Central memory CD8-positive, alpha-beta T cell (primary cell): ENCODE results near the gene LEAP2.
A peak's percentile ranks its signal among the peaks of the same experiment; 100 is the strongest.
"Not testable (repeated sequence)": the region's sequence is repeated elsewhere in the genome, so short reads cannot be mapped to it uniquely, and the experiment has no call there.

ENCODE experiments used
- ATAC-seq: fragments of 150-1000 bp; cut with Tn5 transposase; replicated peaks from 2 replicates; pipeline ENCODE4 v1.10.0; 2022; ENCODE audit warnings: mild to moderate bottlenecking, moderate FRiP score, moderate number of reproducible peaks; ENCODE audit not compliant: poor library complexity, severe bottlenecking; ENCODE audit errors: extremely low read depth
- DNase-seq, 2 donors: peaks; one replicate each; pipeline ENCODE4 v3.0.0; 2021; ENCODE audit warnings: low spot score in 2 of 2
- H3K27ac Mint-ChIP-seq: one replicate; pipeline ENCODE4 v1.8.0; 2022; ENCODE audit warnings: low read depth, mild to moderate bottlenecking, moderate library complexity, mixed read lengths
- H3K27me3 Mint-ChIP-seq: one replicate; pipeline ENCODE4 v1.8.0; 2022; ENCODE audit warnings: mixed read lengths
- H3K36me3 Mint-ChIP-seq: one replicate; pipeline ENCODE4 v1.8.0; 2022; ENCODE audit warnings: mild to moderate bottlenecking, moderate library complexity, mixed read lengths; ENCODE audit not compliant: insufficient read depth
- H3K4me1 Mint-ChIP-seq: one replicate; pipeline ENCODE4 v1.8.0; 2022; ENCODE audit warnings: mixed read lengths
- H3K4me3 Mint-ChIP-seq: one replicate; pipeline ENCODE4 v1.8.0; 2022; ENCODE audit warnings: mild to moderate bottlenecking, moderate library complexity, mixed read lengths
- H3K9me3 Mint-ChIP-seq: one replicate; pipeline ENCODE4 v1.8.0; 2022; ENCODE audit warnings: mixed read lengths

LEAP2 gene

GRCh38 chr5:132853790-132854189, 19.7 kb upstream of the LEAP2 start:
- Mint-ChIP-seq H3K9me3 (no peaks in the 10 kb centered on the region), H3K4me3 (no peak overlapping the region), H3K27ac (no peak overlapping the region), H3K36me3 (no peaks in the 10 kb centered on the region), H3K4me1 (no peaks in the 10 kb centered on the region), H3K27me3 (peaks cover 23% of the 10 kb centered on the region)
- DNase-seq: no peak
- ATAC-seq: no peak

- ATAC-seq (no peak), DNase-seq (no peak)
- H3K27me3 Mint-ChIP-seq: peaks cover 23% of the 10 kb centered on the region
- no peaks in the 10 kb centered on the region for H3K9me3 Mint-ChIP-seq
- H3K4me3 Mint-ChIP-seq: no peak overlapping the region
- no peaks in the 10 kb centered on the region for H3K36me3 Mint-ChIP-seq
- H3K4me1 Mint-ChIP-seq: no peaks in the 10 kb centered on the region
- H3K27ac Mint-ChIP-seq: no peak overlapping the region
These were observed 19.2 kb upstream of the LEAP2 start for GRCh38 chr5:132854301-132854700.

GRCh38 chr5:132854992-132855391, 18.5 kb upstream of the LEAP2 start:
- not testable (repeated sequence) for H3K4me1 Mint-ChIP-seq, H3K27ac Mint-ChIP-seq, H3K4me3 Mint-ChIP-seq, ATAC-seq, H3K36me3 Mint-ChIP-seq, H3K9me3 Mint-ChIP-seq, DNase-seq
- peaks cover 23% of the 10 kb centered on the region for H3K27me3 Mint-ChIP-seq

- no peaks in the 10 kb centered on the region for H3K36me3 Mint-ChIP-seq
- no peak overlapping the region for H3K27ac Mint-ChIP-seq
- peaks cover 23% of the 10 kb centered on the region for H3K27me3 Mint-ChIP-seq
- no peak for DNase-seq
- H3K4me3 Mint-ChIP-seq: no peak overlapping the region
- no peak for ATAC-seq
- no peaks in the 10 kb centered on the region for H3K9me3 Mint-ChIP-seq
- no peaks in the 10 kb centered on the region for H3K4me1 Mint-ChIP-seq
These were observed 17.5 kb upstream of the LEAP2 start for GRCh38 chr5:132856011-132856410.

GRCh38 chr5:132859889-132860437, 13.5 kb upstream of the LEAP2 start:
- H3K4me3 Mint-ChIP-seq: no peak overlapping the region
- no peaks in the 10 kb centered on the region for H3K4me1 Mint-ChIP-seq
- DNase-seq: no peak
- H3K9me3 Mint-ChIP-seq: no peaks in the 10 kb centered on the region
- peaks cover 23% of the 10 kb centered on the region for H3K27me3 Mint-ChIP-seq
- ATAC-seq: no peak
- no peaks in the 10 kb centered on the region for H3K36me3 Mint-ChIP-seq
- no peak overlapping the region for H3K27ac Mint-ChIP-seq

- H3K27ac Mint-ChIP-seq: no peak overlapping the region
- H3K27me3 Mint-ChIP-seq: peaks cover 17% of the 10 kb centered on the region
- no peaks in the 10 kb centered on the region for H3K36me3 Mint-ChIP-seq
- no peaks in the 10 kb centered on the region for H3K9me3 Mint-ChIP-seq
- DNase-seq: no peak
- H3K4me1 Mint-ChIP-seq: peaks cover 6% of the 10 kb centered on the region
- no peak overlapping the region for H3K4me3 Mint-ChIP-seq
- ATAC-seq: no peak
These were observed 12.7 kb upstream of the LEAP2 start for GRCh38 chr5:132860742-132861141.

GRCh38 chr5:132865668-132866341, 7.7 kb upstream of the LEAP2 start:
- Mint-ChIP-seq H3K4me3 (peak overlapping the region; percentile 94), H3K4me1 (peaks cover 26% of the 10 kb centered on the region)
- no peak for DNase-seq

GRCh38 chr5:132866342-132867045, 7.0 kb upstream of the LEAP2 start, which contains the start of the genes GDF9 and UQCRQ:
GDF9 (minus strand) TSS chr5:132866469; CDS start chr5:132864533, 1,936 bp downstream.
UQCRQ (plus strand) TSS chr5:132866642; CDS start chr5:132866882, 240 bp downstream.
- no peaks in the 10 kb centered on the region for H3K27me3 Mint-ChIP-seq
- ATAC-seq (peak; percentile 99), DNase-seq (peak; percentile 73 to 92)
- peaks cover 26% of the 10 kb centered on the region for H3K4me1 Mint-ChIP-seq
- peak within 1 kb of the TSS; percentile 94 for H3K4me3 Mint-ChIP-seq
- peak within 1 kb of the TSS; percentile 99 for H3K27ac Mint-ChIP-seq
- peaks cover 15% of the 10 kb centered on the region for H3K36me3 Mint-ChIP-seq
- H3K9me3 Mint-ChIP-seq: no peaks in the 10 kb centered on the region

More at GRCh38 chr5:132865668-132866341, 7.7 kb upstream of the LEAP2 start:
- Mint-ChIP-seq H3K36me3 (peaks cover 15% of the 10 kb centered on the region), H3K27ac (peak overlapping the region; percentile 99), H3K27me3 (no peaks in the 10 kb centered on the region), H3K9me3 (no peaks in the 10 kb centered on the region)
- peak; percentile 21 for ATAC-seq

GRCh38 chr5:132867046-132867451, 6.4 kb upstream of the LEAP2 start:
- DNase-seq: no peak
- Mint-ChIP-seq H3K9me3 (no peaks in the 10 kb centered on the region), H3K4me1 (peaks cover 26% of the 10 kb centered on the region), H3K27me3 (no peaks in the 10 kb centered on the region), H3K4me3 (peak overlapping the region; percentile 94), H3K27ac (peak overlapping the region; percentile 99), H3K36me3 (peaks cover 16% of the 10 kb centered on the region)
- no peak for ATAC-seq

GRCh38 chr5:132868754-132869153, 4.7 kb upstream of the LEAP2 start:
- H3K36me3 Mint-ChIP-seq: peaks cover 22% of the 10 kb centered on the region
- ATAC-seq (no peak), DNase-seq (no peak)
- no peaks in the 10 kb centered on the region for H3K9me3 Mint-ChIP-seq
- no peak overlapping the region for H3K27ac Mint-ChIP-seq
- H3K27me3 Mint-ChIP-seq: no peaks in the 10 kb centered on the region
- H3K4me1 Mint-ChIP-seq: peaks cover 26% of the 10 kb centered on the region
- no peak overlapping the region for H3K4me3 Mint-ChIP-seq

GRCh38 chr5:132870801-132871200, 2.7 kb upstream of the LEAP2 start:
- DNase-seq (no peak), ATAC-seq (no peak)
- Mint-ChIP-seq H3K9me3 (no peaks in the 10 kb centered on the region), H3K36me3 (peaks cover 27% of the 10 kb centered on the region), H3K4me3 (no peak overlapping the region), H3K27me3 (no peaks in the 10 kb centered on the region), H3K4me1 (peaks cover 19% of the 10 kb centered on the region), H3K27ac (no peak overlapping the region)

GRCh38 chr5:132871459-132872284, 1.8 kb upstream of the LEAP2 start:
- H3K36me3 Mint-ChIP-seq: peaks cover 22% of the 10 kb centered on the region
- H3K27ac Mint-ChIP-seq: no peak overlapping the region
- no peaks in the 10 kb centered on the region for H3K9me3 Mint-ChIP-seq
- peaks cover 10% of the 10 kb centered on the region for H3K4me1 Mint-ChIP-seq
- H3K4me3 Mint-ChIP-seq: no peak overlapping the region
- no peaks in the 10 kb centered on the region for H3K27me3 Mint-ChIP-seq
- DNase-seq (no peak), ATAC-seq (no peak)
